Measurements from ENCODE around the gene NBAS.

DNA sequence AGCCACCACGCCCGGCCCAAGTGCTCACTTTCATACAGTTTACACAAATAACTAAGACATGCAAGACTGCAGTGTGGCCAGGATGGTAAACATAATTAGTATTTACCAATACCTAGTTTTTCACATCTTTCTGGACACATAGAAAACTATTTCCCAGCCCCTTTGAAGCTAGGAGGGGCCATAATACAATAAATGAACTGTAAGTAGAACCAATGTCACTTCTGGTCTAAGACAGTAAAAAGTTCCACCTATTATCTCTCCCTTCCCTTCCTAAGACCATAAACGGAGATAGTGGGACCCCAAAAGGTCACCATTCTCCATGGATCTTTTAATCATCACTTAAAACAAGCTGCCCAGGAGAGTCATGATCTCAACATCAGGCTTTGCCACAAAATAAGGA is 51.0 kb downstream of the NBAS start:
- TF ChIP-seq MXI1 (IDR thresholded peaks at IDR 0.05; ENCODE audit: low read depth, low read length) = no peak
- TF ChIP-seq RBBP5 (IDR thresholded peaks at IDR 0.05; ENCODE audit: borderline replicate concordance, insufficient read depth, low read length, poor library complexity, severe bottlenecking) = no peak
- TF ChIP-seq FOS (IDR thresholded peaks at IDR 0.05; ENCODE audit: extremely low read depth, insufficient read length) = no peak
- no peak for TF ChIP-seq ETV6 (IDR thresholded peaks at IDR 0.05; ENCODE audit: borderline replicate concordance in 1 of 2, low read depth in 2 of 2, low read length in 1 of 2)
- TF ChIP-seq ETV6 (CRISPR knock-in tag; IDR thresholded peaks at IDR 0.05; ENCODE audit: borderline replicate concordance) = no peak
- TF ChIP-seq, protein P1, sequence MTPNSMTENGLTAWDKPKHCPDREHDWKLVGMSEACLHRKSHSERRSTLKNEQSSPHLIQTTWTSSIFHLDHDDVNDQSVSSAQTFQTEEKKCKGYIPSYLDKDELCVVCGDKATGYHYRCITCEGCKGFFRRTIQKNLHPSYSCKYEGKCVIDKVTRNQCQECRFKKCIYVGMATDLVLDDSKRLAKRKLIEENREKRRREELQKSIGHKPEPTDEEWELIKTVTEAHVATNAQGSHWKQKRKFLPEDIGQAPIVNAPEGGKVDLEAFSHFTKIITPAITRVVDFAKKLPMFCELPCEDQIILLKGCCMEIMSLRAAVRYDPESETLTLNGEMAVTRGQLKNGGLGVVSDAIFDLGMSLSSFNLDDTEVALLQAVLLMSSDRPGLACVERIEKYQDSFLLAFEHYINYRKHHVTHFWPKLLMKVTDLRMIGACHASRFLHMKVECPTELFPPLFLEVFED (CRISPR knock-in tag; conservative IDR thresholded peaks at IDR 0.05) = no peak

All from K562 (cell line).